Brain microvascular endothelial cell (primary cell): ENCODE results near the gene ARHGAP6.

Experiments
- DNase-seq: peaks from one replicate; pipeline ENCODE4 v3.0.0-alpha.2; 2020
- H3K27ac ChIP-seq: fragments of 250-450 bp; sonication (Bioruptor Pico); 2 replicates; pipeline ENCODE4 v1.5.1; 2020; ENCODE audit warnings: mild to moderate bottlenecking, moderate library complexity
- H3K27me3 ChIP-seq: fragments of 250-450 bp; sonication (Bioruptor Pico); replicated peaks from 2 replicates; pipeline ENCODE4 v1.5.1; 2020; ENCODE audit warnings: mild to moderate bottlenecking
- H3K36me3 ChIP-seq: fragments of 250-450 bp; sonication (Bioruptor Pico); replicated peaks from 2 replicates; pipeline ENCODE4 v1.5.1; 2020; ENCODE audit warnings: mild to moderate bottlenecking
- H3K4me3 ChIP-seq: 2 replicates; pipeline ENCODE4 v1.5.1; 2011; ENCODE audit warnings: low read depth, mild to moderate bottlenecking, control low read depth, low read length, moderate library complexity
- in situ Hi-C: cut with HindIII; loops from 2 replicates; pipeline ENCODE4 v1.10.0; 2017; ENCODE audit warnings: low sequenced_read_pairs, low pct_ligation_motif_present
- TF ChIP-seq, protein P1 (sequence below): IDR thresholded peaks from 2 replicates; pipeline ENCODE4 v1.5.1; 2011; ENCODE audit warnings: low read depth, mild to moderate bottlenecking, moderate library complexity, low read length, control low read depth, inconsistent platforms; ENCODE audit errors: missing control alignments

The ARHGAP6 gene

DNA sequence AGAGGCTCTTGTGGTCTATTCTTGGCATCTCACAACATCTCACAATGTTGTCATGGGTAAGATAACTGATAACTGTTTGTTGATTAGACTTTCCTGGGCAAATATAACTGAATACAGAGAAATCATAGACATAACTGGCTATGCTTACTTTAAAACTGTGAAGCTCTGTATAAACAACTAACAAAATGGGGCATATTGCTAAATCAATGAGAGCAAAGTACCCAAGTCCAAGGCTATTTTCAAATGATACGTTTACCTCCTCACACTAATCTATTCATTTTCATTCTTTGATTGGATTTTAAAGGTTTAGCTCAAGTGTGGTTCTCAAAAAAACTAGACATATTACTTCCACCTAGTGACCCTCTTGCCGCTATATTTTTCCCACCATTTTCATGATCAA lies 333.9 kb downstream of the ARHGAP6 start:
- in situ Hi-C loops: no loop called here
- Histone ChIP-seq H3K27me3 (no peaks in the 10 kb centered on the region), H3K4me3 (no peak overlapping the region), H3K27ac (no peak overlapping the region), H3K36me3 (no peaks in the 10 kb centered on the region)
- TF ChIP-seq, protein P1, sequence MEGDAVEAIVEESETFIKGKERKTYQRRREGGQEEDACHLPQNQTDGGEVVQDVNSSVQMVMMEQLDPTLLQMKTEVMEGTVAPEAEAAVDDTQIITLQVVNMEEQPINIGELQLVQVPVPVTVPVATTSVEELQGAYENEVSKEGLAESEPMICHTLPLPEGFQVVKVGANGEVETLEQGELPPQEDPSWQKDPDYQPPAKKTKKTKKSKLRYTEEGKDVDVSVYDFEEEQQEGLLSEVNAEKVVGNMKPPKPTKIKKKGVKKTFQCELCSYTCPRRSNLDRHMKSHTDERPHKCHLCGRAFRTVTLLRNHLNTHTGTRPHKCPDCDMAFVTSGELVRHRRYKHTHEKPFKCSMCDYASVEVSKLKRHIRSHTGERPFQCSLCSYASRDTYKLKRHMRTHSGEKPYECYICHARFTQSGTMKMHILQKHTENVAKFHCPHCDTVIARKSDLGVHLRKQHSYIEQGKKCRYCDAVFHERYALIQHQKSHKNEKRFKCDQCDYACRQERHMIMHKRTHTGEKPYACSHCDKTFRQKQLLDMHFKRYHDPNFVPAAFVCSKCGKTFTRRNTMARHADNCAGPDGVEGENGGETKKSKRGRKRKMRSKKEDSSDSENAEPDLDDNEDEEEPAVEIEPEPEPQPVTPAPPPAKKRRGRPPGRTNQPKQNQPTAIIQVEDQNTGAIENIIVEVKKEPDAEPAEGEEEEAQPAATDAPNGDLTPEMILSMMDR: no peak
- DNase-seq: no peak

DNA sequence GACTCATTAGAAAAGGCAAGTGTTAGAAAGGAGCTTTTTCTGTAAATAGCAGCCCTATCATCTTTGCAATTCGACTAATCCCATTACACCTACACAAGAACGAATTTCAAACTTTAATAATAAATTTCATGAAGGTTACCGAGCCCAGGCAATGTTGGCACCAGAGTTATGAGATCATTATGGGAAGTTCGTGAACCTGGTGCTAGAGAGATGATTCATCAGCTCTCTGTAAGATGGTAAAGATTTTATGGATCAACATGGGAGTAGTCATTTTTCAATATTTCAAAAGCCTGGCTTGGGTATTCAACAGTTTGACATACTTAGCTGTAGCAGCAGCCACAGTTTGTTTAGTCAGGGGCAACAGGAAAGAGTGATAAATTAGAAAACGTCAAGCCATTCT lies 336.7 kb downstream of the ARHGAP6 start:
- Histone ChIP-seq H3K36me3 (no peaks in the 10 kb centered on the region), H3K4me3 (no peak overlapping the region), H3K27me3 (no peaks in the 10 kb centered on the region), H3K27ac (no peak overlapping the region)
- TF ChIP-seq, protein P1: no peak
- in situ Hi-C loops: no loop called here
- no peak for DNase-seq

DNA sequence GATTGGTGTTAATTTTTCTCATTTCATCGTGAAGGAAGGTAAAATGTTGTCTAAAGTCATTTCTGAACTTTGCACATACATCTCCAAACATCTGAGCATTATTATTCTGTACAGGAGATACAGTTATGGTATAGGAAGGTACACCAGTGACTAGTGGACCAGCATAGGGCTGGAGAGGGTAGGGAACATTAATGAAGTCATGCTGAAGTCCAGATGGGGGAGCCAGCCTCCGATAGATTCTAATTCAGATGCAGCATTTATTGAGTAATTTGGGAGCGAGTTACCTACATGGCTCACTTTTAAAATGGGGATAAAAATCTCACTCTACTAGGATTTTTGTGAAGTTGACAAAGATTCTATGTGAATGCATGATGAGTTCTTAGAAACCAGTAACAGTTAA lies 337.6 kb downstream of the ARHGAP6 start:
- Histone ChIP-seq H3K27me3 (no peaks in the 10 kb centered on the region), H3K4me3 (no peak overlapping the region), H3K27ac (no peak overlapping the region), H3K36me3 (no peaks in the 10 kb centered on the region)
- TF ChIP-seq, protein P1: no peak
- no peak for DNase-seq
- in situ Hi-C loops: no loop called here

- Histone ChIP-seq H3K27ac (no peak overlapping the region), H3K36me3 (no peaks in the 10 kb centered on the region), H3K27me3 (no peaks in the 10 kb centered on the region), H3K4me3 (no peak overlapping the region)
- TF ChIP-seq, protein P1: no peak
- DNase-seq: no peak
- in situ Hi-C loops: no loop called here
Measured at GRCh38 chrX:11321986-11322385, 343.7 kb downstream of the ARHGAP6 start.

DNA sequence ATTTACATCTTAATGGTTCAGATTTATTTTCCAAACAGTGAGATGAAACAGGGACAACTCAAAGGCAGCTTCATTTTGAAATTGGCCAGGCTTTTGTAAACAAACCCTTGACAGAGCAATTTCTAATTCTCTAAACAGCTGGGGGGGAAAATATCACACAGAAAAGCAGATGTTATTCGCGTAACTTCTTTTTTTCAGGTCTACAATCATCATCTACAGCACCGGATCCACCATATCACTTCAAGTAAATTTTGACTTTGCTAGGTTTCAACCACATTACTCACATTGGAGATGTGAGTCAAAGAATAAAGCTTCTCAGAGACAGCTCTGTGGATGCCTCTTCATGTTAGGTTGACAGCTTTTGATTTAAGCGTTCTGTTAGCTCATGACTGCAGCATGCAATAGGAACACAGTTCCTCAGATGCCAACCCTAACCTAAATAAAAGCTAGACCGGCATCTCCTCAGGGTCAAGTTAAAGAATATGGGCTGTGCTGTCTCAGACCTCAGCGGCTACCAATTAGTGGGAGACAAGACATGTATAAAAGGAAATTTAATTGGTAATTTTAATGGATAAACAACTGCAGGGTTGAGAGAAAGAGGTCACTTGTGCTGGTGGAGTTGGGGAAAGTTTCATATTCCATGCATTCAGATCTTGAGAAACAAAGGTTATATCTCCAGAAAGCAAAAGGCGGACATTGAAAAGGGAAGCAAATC lies 345.8 kb downstream of the ARHGAP6 start:
- no peak for DNase-seq
- H3K27me3 ChIP-seq: no peaks in the 10 kb centered on the region
- H3K4me3 ChIP-seq: no peak overlapping the region
- TF ChIP-seq, protein P1: no peak
- H3K27ac ChIP-seq: no peak overlapping the region
- H3K36me3 ChIP-seq: no peaks in the 10 kb centered on the region
- in situ Hi-C loops: no loop called here

- in situ Hi-C loops: no loop called here
- Histone ChIP-seq H3K27me3 (no peaks in the 10 kb centered on the region), H3K36me3 (no peaks in the 10 kb centered on the region), H3K27ac (no peak overlapping the region), H3K4me3 (no peak overlapping the region)
- TF ChIP-seq, protein P1: no peak
- no peak for DNase-seq
Measured at GRCh38 chrX:11311706-11312105, 354.0 kb downstream of the ARHGAP6 start.
